Measurements from ENCODE around the gene C20orf144. TPM values are rescaled to one million over a fixed set of nuclear protein-coding genes. Genes with fewer than 3 reads are reported as not detected.

The C20orf144 gene
- total and polyA plus RNA-seq, 9 of the 15 experiments (the other 6 are each of a cell fraction or from before 2014, with no cell fraction given), result 0.04 to 0.23 (median 0.11) TPM; not detected in 2

DNA sequence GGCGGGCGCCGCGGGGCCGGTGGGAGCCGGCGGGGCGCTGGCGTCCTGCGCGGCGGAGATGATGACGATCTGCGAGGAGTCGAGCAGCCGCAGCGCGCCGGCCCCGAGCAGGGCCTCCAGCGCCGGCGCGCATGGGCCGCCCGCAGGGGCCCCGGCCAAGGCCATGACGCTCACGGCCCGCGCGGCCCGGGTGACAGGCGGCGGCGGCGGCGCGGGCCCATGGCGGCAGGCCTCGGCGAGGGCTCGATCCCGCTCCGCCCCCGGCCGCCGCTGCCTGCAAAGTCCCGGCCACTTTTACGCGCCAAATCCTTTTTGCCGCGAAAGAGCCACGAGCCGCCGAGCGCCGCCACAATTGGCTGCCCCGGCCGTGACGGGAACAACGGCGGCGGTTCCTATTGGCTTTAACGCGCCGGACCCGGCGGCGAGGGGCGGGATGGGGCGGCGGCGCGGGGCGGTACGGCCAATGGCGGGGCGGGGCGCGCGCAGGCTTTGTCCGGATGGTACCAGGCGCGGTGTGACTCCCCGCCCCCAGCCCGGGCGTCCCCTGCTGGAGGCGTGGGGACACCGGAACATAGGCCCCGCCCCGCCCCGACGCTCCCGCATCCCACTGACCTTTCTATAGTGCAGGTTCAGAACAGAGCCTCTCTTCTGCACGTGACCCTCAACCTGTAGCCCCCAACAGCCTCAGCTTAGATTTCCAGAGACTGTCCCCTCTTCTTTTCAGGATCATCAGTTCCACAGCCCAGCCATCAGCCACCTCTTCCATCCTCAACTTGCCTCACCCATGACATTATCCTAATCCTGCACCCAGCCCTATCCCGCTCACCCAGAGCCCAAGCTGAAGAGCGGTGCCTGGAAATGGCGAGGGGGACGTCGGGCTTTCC, 24.2 kb downstream of the C20orf144 start, which contains the start of gene E2F1 (continued):
- no peak for TF ChIP-seq SPI1 (IDR thresholded peaks at IDR 0.05; ENCODE audit: borderline replicate concordance, low read depth, low read length)
- TF ChIP-seq FOXK1 (CRISPR knock-in tag; IDR thresholded peaks at IDR 0.05; ENCODE audit: borderline replicate concordance), result no peak
- TF ChIP-seq RAD21 (CRISPR knock-in tag; conservative IDR thresholded peaks at IDR 0.05 in 1 of 2, IDR thresholded peaks at IDR 0.05 in 1 of 2), result peak in 1 of 2 experiments; percentile 14; a peak in 1 of 4 replicates
- TF ChIP-seq CREB1 (IDR thresholded peaks at IDR 0.05), result peak; percentile 79
- TF ChIP-seq CREB1 (CRISPR knock-in tag; IDR thresholded peaks at IDR 0.05), result peak; percentile 80
- peak; percentile 92 for TF ChIP-seq L3MBTL2 (IDR thresholded peaks at IDR 0.05)
- no peak for TF ChIP-seq TGIF2 (CRISPR knock-in tag; IDR thresholded peaks at IDR 0.05)
- peak; percentile 94 for TF ChIP-seq CTBP1 (IDR thresholded peaks at IDR 0.05; ENCODE audit: borderline replicate concordance)
- TF ChIP-seq ZNF197 (CRISPR knock-in tag; IDR thresholded peaks at IDR 0.05; ENCODE audit: low read depth), result no peak
- peak; percentile 99 for TF ChIP-seq RB1 (IDR thresholded peaks at IDR 0.05; ENCODE audit: low read depth)
- peak; percentile 68 for TF ChIP-seq NFYB (IDR thresholded peaks at IDR 0.05; ENCODE audit: extremely low read depth, insufficient read length)
- TF ChIP-seq, protein P1, sequence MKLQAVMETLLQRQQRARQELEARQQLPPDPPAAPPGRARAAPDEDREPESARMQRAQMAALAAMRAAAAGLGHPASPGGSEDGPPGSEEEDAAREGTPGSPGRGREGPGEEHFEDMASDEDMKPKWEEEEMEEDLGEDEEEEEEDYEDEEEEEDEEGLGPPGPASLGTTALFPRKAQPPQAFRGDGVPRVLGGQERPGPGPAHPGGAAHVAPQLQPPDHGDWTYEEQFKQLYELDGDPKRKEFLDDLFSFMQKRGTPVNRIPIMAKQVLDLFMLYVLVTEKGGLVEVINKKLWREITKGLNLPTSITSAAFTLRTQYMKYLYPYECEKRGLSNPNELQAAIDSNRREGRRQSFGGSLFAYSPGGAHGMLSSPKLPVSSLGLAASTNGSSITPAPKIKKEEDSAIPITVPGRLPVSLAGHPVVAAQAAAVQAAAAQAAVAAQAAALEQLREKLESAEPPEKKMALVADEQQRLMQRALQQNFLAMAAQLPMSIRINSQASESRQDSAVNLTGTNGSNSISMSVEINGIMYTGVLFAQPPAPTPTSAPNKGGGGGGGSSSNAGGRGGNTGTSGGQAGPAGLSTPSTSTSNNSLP (IDR thresholded peaks at IDR 0.05; ENCODE audit: borderline replicate concordance, low read depth, low read length), result no peak
- no peak for TF ChIP-seq COPS2 (conservative IDR thresholded peaks at IDR 0.05)
- TF ChIP-seq, protein P2, sequence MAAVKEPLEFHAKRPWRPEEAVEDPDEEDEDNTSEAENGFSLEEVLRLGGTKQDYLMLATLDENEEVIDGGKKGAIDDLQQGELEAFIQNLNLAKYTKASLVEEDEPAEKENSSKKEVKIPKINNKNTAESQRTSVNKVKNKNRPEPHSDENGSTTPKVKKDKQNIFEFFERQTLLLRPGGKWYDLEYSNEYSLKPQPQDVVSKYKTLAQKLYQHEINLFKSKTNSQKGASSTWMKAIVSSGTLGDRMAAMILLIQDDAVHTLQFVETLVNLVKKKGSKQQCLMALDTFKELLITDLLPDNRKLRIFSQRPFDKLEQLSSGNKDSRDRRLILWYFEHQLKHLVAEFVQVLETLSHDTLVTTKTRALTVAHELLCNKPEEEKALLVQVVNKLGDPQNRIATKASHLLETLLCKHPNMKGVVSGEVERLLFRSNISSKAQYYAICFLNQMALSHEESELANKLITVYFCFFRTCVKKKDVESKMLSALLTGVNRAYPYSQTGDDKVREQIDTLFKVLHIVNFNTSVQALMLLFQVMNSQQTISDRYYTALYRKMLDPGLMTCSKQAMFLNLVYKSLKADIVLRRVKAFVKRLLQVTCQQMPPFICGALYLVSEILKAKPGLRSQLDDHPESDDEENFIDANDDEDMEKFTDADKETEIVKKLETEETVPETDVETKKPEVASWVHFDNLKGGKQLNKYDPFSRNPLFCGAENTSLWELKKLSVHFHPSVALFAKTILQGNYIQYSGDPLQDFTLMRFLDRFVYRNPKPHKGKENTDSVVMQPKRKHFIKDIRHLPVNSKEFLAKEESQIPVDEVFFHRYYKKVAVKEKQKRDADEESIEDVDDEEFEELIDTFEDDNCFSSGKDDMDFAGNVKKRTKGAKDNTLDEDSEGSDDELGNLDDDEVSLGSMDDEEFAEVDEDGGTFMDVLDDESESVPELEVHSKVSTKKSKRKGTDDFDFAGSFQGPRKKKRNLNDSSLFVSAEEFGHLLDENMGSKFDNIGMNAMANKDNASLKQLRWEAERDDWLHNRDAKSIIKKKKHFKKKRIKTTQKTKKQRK (IDR thresholded peaks at IDR 0.05; ENCODE audit: borderline replicate concordance, low read depth, low read length), result peak; percentile 26; the same call in 1 of the 2 replicates
- TF ChIP-seq NEUROD1 (IDR thresholded peaks at IDR 0.05; ENCODE audit: borderline replicate concordance, low read depth, low read length, partially characterized antibody), result peak; percentile 80
- no peak for TF ChIP-seq MTA1 (IDR thresholded peaks at IDR 0.05; ENCODE audit: borderline replicate concordance)
- TF ChIP-seq EP300 (IDR thresholded peaks at IDR 0.05; ENCODE audit: low read length), result no peak
- peak; percentile 80 for TF ChIP-seq MYC (IDR thresholded peaks at IDR 0.05; ENCODE audit: low read depth, low read length)
- no peak for TF ChIP-seq MYC (CRISPR knock-in tag; IDR thresholded peaks at IDR 0.05; ENCODE audit: borderline replicate concordance, low read depth)
- 0 out of 2 replicates have a peak, but pooled peaks have one; percentile 43 for TF ChIP-seq GABPB1 (CRISPR knock-in tag; IDR thresholded peaks at IDR 0.05)
- TF ChIP-seq MBD2 (IDR thresholded peaks at IDR 0.05; ENCODE audit: borderline replicate concordance, low read depth), result peak; percentile 54; the same call in 1 of the 2 replicates

Data from K562 (cell line).